Cardiac fibroblast (primary cell): ENCODE results near the gene SLC16A2.
"Not testable (repeated sequence)": the region's sequence is repeated elsewhere in the genome, so short reads cannot be mapped to it uniquely, and the experiment has no call there.

Experiments used
- DNase-seq, 2 donors: peaks; one replicate each; pipeline versions ENCODE4 v3.0.0 to v3.0.0-alpha.2; 2010; ENCODE audit warnings: low read depth in 2 of 2
- H3K4me3 ChIP-seq, 2 donors: replicated peaks in 1 of 2; 1 replicate in 1 of 2; 2 replicates in 1 of 2; pipeline ENCODE4 v1.5.1; 2011; ENCODE audit warnings: low read depth in 2 of 2, low read length in 2 of 2, mild to moderate bottlenecking in 2 of 2, moderate library complexity in 1 of 2
- TF ChIP-seq, protein P1 (sequence below): IDR thresholded peaks from one replicate; pipeline ENCODE4 v1.5.1; 2011; ENCODE audit warnings: low read depth, mild to moderate bottlenecking, low read length, inconsistent platforms

The SLC16A2 gene

DNA sequence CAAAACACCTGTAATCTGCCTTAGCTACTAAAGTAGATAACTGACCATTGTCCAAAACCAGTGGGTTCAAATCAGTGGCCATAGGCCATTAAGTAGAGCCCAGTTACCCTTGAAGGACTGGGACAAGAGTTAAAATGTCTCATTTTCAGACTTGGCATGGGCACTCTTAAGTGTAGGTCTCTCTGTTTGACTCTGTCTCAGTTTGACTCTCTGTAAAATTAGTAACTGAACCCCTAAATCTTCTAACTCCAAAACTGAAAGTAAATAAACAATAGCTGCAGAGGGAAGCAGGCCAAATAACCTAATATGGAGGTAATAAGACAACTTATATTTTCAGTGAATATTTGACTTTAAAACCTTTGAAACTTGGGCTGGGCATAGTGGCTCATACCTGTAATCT lies 89.1 kb downstream of the SLC16A2 start:
- TF ChIP-seq, protein P1, sequence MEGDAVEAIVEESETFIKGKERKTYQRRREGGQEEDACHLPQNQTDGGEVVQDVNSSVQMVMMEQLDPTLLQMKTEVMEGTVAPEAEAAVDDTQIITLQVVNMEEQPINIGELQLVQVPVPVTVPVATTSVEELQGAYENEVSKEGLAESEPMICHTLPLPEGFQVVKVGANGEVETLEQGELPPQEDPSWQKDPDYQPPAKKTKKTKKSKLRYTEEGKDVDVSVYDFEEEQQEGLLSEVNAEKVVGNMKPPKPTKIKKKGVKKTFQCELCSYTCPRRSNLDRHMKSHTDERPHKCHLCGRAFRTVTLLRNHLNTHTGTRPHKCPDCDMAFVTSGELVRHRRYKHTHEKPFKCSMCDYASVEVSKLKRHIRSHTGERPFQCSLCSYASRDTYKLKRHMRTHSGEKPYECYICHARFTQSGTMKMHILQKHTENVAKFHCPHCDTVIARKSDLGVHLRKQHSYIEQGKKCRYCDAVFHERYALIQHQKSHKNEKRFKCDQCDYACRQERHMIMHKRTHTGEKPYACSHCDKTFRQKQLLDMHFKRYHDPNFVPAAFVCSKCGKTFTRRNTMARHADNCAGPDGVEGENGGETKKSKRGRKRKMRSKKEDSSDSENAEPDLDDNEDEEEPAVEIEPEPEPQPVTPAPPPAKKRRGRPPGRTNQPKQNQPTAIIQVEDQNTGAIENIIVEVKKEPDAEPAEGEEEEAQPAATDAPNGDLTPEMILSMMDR = no peak
- no peak overlapping the region for H3K4me3 ChIP-seq
- DNase-seq = no peak

DNA sequence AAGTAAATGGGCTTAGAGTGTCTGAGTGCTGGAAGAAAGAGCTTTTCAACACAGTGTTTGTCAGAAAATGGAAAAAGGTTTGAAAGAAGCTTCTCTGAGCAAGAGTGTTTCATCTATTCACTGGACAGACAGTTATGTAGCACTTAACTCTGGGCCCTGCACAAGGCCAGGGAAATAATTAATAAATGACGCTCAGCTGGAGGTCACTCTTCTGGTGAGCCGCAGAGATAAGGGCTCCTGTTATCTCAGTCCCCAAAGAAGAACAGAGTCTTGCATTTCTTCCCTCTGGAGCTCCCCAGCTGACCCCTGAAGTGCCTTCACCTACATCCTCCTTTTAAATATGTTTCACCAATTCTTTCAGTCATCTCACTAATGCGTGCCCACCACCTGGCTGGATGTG lies 90.4 kb downstream of the SLC16A2 start:
- TF ChIP-seq, protein P1 = no peak
- no peak for DNase-seq
- no peak overlapping the region for H3K4me3 ChIP-seq

DNA sequence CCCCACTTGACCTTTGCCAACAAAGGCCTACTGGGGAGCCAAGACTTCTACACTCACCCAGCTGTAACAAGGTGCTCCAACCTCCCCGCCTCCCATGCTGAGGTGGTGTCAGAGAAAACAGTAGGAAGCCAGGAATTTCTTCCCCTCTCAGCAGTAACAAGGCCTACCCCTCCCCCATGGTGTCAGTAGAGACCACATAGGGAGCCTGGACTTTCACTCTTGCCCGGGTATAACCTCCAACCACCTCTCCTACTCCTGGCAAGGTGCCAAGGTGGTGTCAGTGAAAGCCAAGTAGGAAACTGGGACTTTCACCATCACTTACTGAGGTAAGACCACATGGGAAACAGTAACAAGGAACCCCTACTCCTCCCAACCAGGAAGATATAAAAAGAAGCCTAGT lies 93.1 kb downstream of the SLC16A2 start:
- TF ChIP-seq, protein P1 = no peak
- DNase-seq = peak in 1 of 2 donors; percentile 24
- H3K4me3 ChIP-seq = no peak overlapping the region

DNA sequence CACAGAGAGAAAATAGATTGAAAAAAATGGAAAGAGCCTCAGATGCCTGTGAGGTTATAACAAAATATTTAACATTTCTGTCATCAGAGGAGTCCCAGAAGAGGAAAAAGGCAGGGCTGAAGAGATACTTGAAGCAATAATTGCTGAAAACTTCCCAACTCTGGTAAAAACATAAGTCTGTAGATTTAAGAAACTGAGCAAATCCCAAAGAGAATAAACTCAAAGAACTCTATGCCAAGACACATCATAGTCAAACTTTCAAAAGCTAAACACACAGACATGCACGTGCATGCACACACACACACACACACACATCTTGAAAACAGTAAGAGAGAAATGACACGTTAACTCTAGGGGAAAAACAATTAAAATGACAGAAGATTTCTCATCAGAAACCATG lies 94.1 kb downstream of the SLC16A2 start:
- TF ChIP-seq, protein P1 = no peak
- DNase-seq = no peak
- no peak overlapping the region for H3K4me3 ChIP-seq

DNA sequence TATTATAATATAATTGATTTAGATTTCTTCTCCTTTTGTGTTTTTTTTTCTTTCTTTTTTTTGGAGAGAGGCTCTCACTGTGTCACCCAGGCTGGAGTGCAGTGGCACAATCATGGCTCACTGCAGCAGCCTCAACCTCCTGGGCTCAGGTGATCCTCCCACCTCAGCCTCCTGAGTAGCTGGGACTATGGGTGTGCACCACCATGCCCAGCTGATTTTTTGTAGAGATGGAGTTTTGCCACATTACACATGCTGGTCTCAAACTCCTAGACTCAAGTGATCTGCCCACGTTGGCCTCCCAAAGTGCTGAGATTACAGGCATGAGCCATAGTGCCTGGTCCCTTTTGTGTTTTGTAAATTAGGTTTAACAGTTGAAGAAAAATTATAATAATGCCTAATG lies 94.7 kb downstream of the SLC16A2 start:
- not testable (repeated sequence) for H3K4me3 ChIP-seq, DNase-seq

DNA sequence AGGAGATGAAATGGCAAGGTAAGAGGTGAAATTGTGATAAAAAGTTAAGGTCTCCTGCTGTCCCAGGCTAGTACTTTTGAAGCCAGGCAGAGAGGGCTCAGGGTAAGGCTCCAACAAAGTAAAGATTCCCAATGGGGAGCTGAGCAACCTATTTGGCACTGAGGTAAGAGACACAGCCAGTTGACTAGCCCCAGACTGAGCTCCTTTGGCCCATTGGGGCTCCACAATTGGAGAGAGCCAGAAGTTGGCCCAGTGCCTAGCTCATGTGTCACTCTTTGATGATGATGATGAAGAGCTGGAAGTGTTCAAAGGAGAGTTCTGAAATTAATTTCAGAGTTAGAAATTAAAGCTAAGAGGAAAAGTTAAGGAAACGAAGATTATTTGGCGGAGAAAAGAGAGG lies 98.6 kb downstream of the SLC16A2 start:
- no peak for DNase-seq
- TF ChIP-seq, protein P1 = no peak
- no peak overlapping the region for H3K4me3 ChIP-seq

DNA sequence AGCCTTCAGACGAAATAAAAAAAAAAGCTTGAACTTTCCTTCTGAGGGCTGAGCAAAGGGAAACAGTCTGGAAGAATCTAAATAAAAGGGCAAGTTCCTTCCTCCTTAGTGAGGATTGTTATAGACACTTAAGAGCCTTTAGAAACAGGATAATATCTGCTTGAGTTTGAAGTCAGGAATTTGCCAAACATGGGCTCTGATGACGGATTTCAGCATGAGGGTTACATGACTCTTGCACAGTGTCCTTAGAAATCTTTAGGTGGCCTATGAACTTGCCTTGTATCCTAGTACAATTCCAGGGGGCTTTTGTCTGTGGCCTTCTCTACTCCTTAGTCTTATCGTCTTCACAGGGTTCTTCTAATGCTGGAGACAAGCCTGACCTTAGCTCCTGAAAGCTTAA lies 99.0 kb downstream of the SLC16A2 start:
- DNase-seq = no peak
- TF ChIP-seq, protein P1 = no peak
- H3K4me3 ChIP-seq = no peak overlapping the region
